Loucy (cell line): ENCODE measurements around the gene GPRC5C.

Experiments
- EZH2phosphoT487 ChIP-seq: fragments of 200-600 bp; IDR thresholded peaks from 2 replicates; pipeline ENCODE4 v1.6.1; 2018; ENCODE audit warnings: antibody characterized with exemption, mild to moderate bottlenecking, moderate library complexity, borderline replicate concordance
- TF ChIP-seq, protein P1 (sequence below): fragments of 200-600 bp; sonication (generic); conservative IDR thresholded peaks from 2 replicates; pipeline ENCODE4 v1.5.1; 2014; ENCODE audit warnings: mild to moderate bottlenecking, antibody characterized with exemption, low read length

DNA sequence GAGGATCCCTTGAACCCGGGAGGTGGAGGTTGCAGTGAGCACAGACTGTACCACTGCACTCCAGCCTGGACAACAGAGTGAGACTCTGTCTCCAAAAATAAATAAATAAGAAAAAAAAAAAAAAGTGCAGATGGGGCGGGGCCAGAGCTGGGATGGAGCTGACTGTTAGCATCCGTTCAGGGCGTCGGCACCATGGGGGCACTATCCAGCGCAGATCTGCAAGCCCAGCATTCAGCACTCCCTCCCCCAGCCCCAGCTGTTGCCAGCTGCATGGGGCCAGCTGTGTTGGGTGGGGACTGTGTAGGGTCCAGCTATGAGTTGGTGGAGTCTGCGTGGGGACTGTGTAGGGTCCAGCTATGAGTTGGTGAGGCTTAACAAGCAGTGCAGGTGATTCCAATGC is 13.3 kb downstream of the GPRC5C start:
- TF ChIP-seq, protein P1, sequence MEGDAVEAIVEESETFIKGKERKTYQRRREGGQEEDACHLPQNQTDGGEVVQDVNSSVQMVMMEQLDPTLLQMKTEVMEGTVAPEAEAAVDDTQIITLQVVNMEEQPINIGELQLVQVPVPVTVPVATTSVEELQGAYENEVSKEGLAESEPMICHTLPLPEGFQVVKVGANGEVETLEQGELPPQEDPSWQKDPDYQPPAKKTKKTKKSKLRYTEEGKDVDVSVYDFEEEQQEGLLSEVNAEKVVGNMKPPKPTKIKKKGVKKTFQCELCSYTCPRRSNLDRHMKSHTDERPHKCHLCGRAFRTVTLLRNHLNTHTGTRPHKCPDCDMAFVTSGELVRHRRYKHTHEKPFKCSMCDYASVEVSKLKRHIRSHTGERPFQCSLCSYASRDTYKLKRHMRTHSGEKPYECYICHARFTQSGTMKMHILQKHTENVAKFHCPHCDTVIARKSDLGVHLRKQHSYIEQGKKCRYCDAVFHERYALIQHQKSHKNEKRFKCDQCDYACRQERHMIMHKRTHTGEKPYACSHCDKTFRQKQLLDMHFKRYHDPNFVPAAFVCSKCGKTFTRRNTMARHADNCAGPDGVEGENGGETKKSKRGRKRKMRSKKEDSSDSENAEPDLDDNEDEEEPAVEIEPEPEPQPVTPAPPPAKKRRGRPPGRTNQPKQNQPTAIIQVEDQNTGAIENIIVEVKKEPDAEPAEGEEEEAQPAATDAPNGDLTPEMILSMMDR: no peak
- no peak for TF ChIP-seq EZH2phosphoT487
